ENCODE results near the gene EPHA6.
A peak's percentile ranks its signal among the peaks of the same experiment; 100 is the strongest.

The EPHA6 gene

GRCh38 chr3:97764407-97765238 lies 950.2 kb downstream of the EPHA6 start, which contains the start of gene ARL6:
TSS of gene ARL6 (plus strand) at chr3:97764758. CDS start at chr3:97768108, 3,350 bp downstream.
- DNase-seq (ENCODE audit: low read depth): peak; percentile 88
- peak within 1 kb of the TSS; percentile 86 for H3K4me3 ChIP-seq (ENCODE audit: low read depth, low read length)
- TF ChIP-seq, protein P1, sequence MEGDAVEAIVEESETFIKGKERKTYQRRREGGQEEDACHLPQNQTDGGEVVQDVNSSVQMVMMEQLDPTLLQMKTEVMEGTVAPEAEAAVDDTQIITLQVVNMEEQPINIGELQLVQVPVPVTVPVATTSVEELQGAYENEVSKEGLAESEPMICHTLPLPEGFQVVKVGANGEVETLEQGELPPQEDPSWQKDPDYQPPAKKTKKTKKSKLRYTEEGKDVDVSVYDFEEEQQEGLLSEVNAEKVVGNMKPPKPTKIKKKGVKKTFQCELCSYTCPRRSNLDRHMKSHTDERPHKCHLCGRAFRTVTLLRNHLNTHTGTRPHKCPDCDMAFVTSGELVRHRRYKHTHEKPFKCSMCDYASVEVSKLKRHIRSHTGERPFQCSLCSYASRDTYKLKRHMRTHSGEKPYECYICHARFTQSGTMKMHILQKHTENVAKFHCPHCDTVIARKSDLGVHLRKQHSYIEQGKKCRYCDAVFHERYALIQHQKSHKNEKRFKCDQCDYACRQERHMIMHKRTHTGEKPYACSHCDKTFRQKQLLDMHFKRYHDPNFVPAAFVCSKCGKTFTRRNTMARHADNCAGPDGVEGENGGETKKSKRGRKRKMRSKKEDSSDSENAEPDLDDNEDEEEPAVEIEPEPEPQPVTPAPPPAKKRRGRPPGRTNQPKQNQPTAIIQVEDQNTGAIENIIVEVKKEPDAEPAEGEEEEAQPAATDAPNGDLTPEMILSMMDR (conservative IDR thresholded peaks at IDR 0.05; ENCODE audit: low read depth, low read length): peak; percentile 36

DNA sequence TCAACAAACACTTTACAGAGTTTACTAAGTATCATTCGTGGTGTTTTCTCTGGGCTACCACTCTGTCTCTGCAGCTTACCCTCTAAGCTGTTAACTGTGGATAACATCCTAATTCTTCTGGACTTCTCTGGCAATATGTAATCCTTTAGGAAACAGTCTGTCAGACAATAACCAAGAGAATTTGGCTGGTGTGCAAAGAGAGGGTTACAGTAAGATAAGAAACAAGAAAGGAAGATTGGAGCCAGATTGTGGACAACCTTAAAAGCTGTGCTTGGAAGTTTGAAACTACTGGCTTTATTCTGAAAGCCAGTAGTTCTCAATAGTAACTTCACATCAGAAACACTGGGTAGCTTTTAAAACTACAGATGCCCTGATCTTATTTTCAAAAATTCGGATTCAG lies 950.9 kb downstream of the EPHA6 start:
- H3K4me3 ChIP-seq (ENCODE audit: low read depth, low read length): peak overlapping the region; percentile 86
- DNase-seq (ENCODE audit: low read depth): no peak
- TF ChIP-seq, protein P1 (conservative IDR thresholded peaks at IDR 0.05; ENCODE audit: low read depth, low read length): no peak

DNA sequence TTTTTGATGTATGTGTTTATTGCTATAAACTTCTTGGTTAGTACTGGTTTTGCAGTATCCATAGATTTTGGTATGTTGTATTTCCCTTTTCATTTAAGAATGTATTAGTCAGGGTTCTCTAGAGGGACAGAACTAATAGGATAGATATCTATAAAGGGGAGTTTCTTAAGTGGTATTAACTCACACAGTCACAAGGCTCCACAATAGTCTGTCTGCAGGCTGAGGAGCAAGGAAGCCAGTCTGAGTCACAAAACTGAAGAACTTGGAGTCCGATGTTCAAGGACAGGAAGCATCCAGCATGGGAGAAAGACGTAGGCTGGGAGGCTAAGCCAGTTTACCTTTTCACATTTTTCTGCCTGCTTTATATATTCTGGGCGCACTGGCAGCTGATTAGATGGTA lies 958.5 kb downstream of the EPHA6 start:
- no peak for DNase-seq (ENCODE audit: low read depth)
- H3K4me3 ChIP-seq (ENCODE audit: low read depth, low read length): no peak overlapping the region
- TF ChIP-seq, protein P1 (conservative IDR thresholded peaks at IDR 0.05; ENCODE audit: low read depth, low read length): no peak

DNA sequence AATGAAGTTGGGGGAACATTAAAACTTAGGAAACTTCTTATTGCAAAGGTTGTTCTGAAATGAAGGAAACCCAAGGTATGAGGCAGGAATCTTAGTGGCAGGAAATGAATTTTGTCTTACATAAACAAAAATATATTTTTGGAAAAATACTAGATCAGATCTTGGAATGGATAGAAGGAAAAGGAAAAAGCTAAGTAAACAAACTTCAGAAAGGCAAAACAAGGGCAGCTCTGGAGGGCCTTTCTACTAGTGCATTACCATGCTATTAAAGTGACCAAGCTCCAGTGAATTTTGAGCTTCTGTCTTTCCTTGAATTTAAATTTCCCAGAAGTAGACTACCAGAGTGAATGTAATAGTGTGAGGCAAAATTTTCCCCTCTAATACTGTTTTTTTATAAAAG lies 963.8 kb downstream of the EPHA6 start:
- TF ChIP-seq, protein P1 (conservative IDR thresholded peaks at IDR 0.05; ENCODE audit: low read depth, low read length): no peak
- DNase-seq (ENCODE audit: low read depth): peak; percentile 5
- no peak overlapping the region for H3K4me3 ChIP-seq (ENCODE audit: low read depth, low read length)

DNA sequence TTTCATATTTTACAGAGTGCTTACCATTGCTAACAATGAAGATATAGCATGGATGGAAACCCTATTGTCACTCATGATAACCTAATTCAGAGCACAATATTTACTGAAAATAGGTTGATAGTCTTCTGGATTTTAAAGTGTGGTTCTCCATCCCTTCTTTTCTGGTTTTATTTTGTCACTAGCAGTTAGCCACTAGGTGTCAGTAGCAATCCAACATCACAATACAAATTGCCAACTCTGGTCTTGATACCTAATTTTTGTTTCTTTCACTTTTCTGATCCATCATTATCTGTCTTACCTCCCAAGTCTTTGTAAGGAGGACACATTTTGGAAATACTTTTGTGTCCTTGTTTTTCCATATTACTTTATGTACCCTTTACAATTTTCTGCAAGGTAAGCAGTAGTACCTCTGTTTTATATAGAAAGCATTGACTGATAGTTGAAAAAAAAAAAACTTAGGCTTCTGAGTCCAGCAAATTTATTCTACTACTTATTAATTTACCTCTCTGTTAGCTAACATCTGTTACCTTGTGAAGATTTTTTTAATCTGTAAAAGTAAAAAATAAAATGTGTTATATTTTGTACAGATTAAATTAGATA lies 979.1 kb downstream of the EPHA6 start:
- TF ChIP-seq, protein P1 (conservative IDR thresholded peaks at IDR 0.05; ENCODE audit: low read depth, low read length): peak; percentile 69
- no peak overlapping the region for H3K4me3 ChIP-seq (ENCODE audit: low read depth, low read length)
- DNase-seq (ENCODE audit: low read depth): peak; percentile 81

DNA sequence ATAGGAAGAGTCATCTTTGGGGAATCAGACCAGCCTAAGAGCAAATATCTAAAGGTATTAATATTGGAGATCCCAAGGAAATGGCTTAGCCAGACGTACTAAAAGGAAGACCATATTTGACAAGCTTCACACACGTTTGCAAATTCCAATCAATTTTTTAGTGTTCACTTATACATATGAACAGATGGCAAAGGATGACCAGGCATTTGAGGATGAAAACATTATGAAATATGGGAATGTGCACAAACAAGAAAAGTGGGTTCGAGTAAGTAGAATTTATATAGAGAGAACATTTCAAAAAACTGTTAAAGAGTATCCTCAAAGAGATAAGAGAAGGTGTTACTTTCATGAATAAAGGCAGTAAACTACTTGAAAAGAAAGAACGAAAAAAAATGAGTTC lies 981.6 kb downstream of the EPHA6 start:
- DNase-seq (ENCODE audit: low read depth): no peak
- no peak overlapping the region for H3K4me3 ChIP-seq (ENCODE audit: low read depth, low read length)
- TF ChIP-seq, protein P1 (conservative IDR thresholded peaks at IDR 0.05; ENCODE audit: low read depth, low read length): no peak
